BE2C (cell line): ENCODE measurements around the gene MPPED1.

Experiments used
- DNase-seq: peaks from one replicate; pipeline ENCODE4 v3.0.0-alpha.2; 2020
- H3K27me3 ChIP-seq: fragments of 250-450 bp; sonication (Bioruptor Pico); 2 replicates; pipeline ENCODE4 v1.5.1; 2020; ENCODE audit warnings: mild to moderate bottlenecking
- H3K36me3 ChIP-seq: fragments of 250-450 bp; sonication (Bioruptor Pico); 2 replicates; pipeline ENCODE4 v1.5.1; 2020; ENCODE audit warnings: mild to moderate bottlenecking
- H3K4me1 ChIP-seq: fragments of 250-450 bp; sonication (Bioruptor Pico); 2 replicates; pipeline ENCODE4 v1.5.1; 2020
- H3K4me3 ChIP-seq: 2 replicates; pipeline ENCODE4 v1.5.1; 2011; ENCODE audit warnings: low read depth, low read length
- H3K9me3 ChIP-seq: fragments of 250-450 bp; sonication (Bioruptor Pico); 2 replicates; pipeline ENCODE4 v1.5.1; 2020
- TF ChIP-seq, protein P1 (sequence below): IDR thresholded peaks from 2 replicates; pipeline ENCODE4 v1.5.1; 2012; ENCODE audit warnings: mild to moderate bottlenecking, low read depth, low read length

Gene MPPED1

DNA sequence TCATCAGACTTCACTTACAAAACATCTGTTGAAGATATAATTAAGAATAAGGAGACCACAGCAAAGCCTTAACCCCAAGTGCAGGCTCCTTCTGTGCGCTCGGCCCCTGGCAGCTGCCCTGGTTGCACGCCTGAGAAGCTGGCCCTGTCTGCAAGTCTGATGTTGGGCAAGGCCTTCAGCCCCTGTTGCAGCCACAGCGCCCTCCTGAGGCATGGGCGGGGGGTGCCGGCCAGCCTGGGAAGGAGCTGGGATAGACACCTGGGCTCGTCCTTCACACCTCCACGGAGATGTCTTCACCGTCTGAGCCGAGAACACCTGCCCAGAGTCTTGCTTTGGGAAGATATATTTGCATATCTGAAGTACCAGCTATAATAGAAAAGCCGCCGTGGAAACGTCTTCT lies 104.1 kb downstream of the MPPED1 start:
- H3K4me3 ChIP-seq = no peak overlapping the region

DNA sequence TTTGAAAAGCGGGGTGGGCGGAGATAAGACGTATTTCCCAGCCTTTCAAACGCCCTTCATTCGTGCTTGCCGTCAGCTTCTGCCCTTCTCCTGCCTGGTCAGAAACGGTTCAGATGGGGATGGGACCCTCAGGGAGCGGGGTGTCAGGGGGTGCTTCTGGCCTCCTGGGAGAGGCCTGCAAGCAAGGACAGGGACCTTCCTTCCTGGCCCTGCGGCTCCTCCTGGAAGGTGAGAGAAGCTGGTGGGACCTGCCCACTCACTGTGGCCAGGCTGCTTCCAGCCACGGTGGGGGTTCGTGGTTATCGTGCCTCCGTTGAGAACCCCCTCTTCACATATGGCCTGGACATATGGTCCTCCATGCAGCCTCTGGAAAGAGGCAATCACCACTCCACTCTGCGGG lies 104.6 kb downstream of the MPPED1 start:
- TF ChIP-seq, protein P1, sequence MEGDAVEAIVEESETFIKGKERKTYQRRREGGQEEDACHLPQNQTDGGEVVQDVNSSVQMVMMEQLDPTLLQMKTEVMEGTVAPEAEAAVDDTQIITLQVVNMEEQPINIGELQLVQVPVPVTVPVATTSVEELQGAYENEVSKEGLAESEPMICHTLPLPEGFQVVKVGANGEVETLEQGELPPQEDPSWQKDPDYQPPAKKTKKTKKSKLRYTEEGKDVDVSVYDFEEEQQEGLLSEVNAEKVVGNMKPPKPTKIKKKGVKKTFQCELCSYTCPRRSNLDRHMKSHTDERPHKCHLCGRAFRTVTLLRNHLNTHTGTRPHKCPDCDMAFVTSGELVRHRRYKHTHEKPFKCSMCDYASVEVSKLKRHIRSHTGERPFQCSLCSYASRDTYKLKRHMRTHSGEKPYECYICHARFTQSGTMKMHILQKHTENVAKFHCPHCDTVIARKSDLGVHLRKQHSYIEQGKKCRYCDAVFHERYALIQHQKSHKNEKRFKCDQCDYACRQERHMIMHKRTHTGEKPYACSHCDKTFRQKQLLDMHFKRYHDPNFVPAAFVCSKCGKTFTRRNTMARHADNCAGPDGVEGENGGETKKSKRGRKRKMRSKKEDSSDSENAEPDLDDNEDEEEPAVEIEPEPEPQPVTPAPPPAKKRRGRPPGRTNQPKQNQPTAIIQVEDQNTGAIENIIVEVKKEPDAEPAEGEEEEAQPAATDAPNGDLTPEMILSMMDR = no peak
- Histone ChIP-seq H3K27me3 (no peaks in the 10 kb centered on the region), H3K4me1 (peaks cover 3% of the 10 kb centered on the region; the same call in 1 of the 2 replicates), H3K4me3 (no peak overlapping the region), H3K36me3 (no peaks in the 10 kb centered on the region), H3K9me3 (no peaks in the 10 kb centered on the region)
- DNase-seq = no peak

More for the DNA sequence above, 104.1 kb downstream of the MPPED1 start:
- Histone ChIP-seq H3K4me1 (peaks cover 3% of the 10 kb centered on the region; the same call in 1 of the 2 replicates), H3K9me3 (no peaks in the 10 kb centered on the region), H3K36me3 (no peaks in the 10 kb centered on the region), H3K27me3 (no peaks in the 10 kb centered on the region)
- TF ChIP-seq, protein P1 = no peak
- no peak for DNase-seq

DNA sequence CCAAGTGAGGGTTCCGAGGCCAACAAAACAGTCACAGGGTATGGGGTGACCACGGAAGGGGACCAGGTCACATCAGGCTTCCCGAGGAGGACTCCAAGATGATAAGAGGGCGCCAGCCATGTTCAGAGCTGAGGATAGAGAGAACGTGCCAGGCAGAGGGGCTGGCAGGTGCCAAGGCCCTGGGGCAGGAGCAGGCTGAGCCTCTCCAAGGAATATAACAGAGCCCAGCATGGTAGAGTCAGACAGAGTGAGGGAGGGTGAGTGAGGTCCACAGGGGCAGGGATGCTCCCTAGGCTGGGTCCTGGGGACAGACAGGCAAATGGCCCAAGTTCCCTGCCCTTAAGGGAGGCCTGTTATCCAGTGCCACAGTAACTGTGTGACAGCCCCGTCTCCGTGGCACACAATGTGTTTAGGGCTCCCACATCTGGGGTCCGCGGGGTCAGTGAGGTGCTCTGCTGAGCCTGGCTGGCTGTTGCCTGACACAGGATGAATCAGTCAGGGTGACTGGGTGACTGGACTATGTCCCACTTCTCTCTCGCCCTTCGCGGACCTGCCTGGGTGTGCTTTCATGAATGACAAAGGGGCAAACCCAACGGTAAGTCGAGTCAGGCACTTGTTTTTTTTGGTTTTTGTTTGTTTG lies 105.3 kb downstream of the MPPED1 start:
- Histone ChIP-seq H3K4me1 (peaks cover 3% of the 10 kb centered on the region; the same call in 1 of the 2 replicates), H3K4me3 (no peak overlapping the region), H3K36me3 (no peaks in the 10 kb centered on the region), H3K27me3 (no peaks in the 10 kb centered on the region), H3K9me3 (no peaks in the 10 kb centered on the region)
- DNase-seq = no peak
- TF ChIP-seq, protein P1 = no peak

DNA sequence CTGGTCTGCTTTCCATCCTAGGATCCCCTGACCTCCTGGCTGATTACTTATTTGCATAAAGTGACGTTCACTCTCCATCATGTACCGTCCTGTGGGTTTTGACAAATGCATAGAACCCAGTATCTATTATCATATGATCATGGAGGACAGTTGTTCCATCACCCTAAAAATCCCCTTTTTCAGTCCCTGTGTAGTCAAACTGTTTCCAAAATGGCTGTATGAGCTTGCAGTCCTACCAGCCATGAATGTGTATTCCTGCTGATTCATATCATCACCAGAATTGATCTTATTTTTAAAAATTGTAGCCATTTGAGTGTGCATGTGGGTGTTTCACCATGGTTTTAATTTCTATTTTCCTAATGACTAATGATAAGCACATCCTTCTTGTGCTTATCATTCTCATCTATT lies 108.8 kb downstream of the MPPED1 start:
- Histone ChIP-seq H3K27me3 (no peaks in the 10 kb centered on the region), H3K9me3 (no peaks in the 10 kb centered on the region), H3K4me1 (peaks cover 3% of the 10 kb centered on the region; the same call in 1 of the 2 replicates), H3K36me3 (no peaks in the 10 kb centered on the region), H3K4me3 (no peak overlapping the region)
- TF ChIP-seq, protein P1 = no peak
- no peak for DNase-seq

DNA sequence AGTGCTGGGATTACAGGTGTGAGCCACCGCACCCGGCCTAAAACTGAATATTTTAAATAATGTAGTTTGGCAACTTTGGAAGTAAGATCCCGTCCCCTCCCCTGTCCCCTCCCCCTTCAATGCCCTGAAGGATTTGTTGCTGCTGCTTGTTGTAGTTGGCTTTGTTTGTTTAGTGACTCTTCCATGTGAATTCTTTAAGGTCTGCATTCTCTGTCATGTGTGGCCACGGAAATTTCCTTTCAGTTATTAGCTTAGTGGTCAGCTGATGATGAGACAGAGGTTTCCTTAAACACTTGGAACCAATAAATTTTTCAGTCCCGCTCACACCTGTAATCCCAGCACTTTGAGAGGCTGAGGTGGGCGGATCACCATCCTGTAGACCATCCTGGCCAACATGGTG lies 109.9 kb downstream of the MPPED1 start:
- no peak for DNase-seq

More for the DNA sequence above, 109.9 kb downstream of the MPPED1 start:
- TF ChIP-seq, protein P1 = no peak
- H3K36me3 ChIP-seq = no peaks in the 10 kb centered on the region
- H3K4me3 ChIP-seq = no peak overlapping the region
- H3K27me3 ChIP-seq = no peaks in the 10 kb centered on the region
- no peaks in the 10 kb centered on the region for H3K9me3 ChIP-seq
- H3K4me1 ChIP-seq = peaks cover 3% of the 10 kb centered on the region; the same call in 1 of the 2 replicates
